ENCODE results near the gene ALOX15B. TPM values are rescaled to one million over a fixed set of nuclear protein-coding genes. Genes with fewer than 3 reads are reported as not detected.

The ALOX15B gene
- 5.8 and 20.6 TPM in 2 replicates for total RNA-seq

GRCh38 chr17:8038954-8039610, at the start of gene ALOX15B:
TSS of gene ALOX15B (plus strand) at chr17:8039059. CDS start at chr17:8039156, 97 bp downstream.
- DNase-seq (ENCODE audit: low read depth) (peak; percentile 35), FAIRE-seq (no peak)
- Histone ChIP-seq H3K4me3 (ENCODE audit: low read depth, low read length) (peak within 1 kb of the TSS; percentile 60), H3K36me3 (ENCODE audit: control insufficient read depth, insufficient read depth, low read length) (peaks cover 8% of the 10 kb centered on the region), H3K27me3 (ENCODE audit: control insufficient read depth, insufficient read depth, low read length) (no peaks in the 10 kb centered on the region)
- TF ChIP-seq CTCF (IDR thresholded peaks at IDR 0.05; ENCODE audit: insufficient read depth, low read length, severe bottlenecking) = no peak

- peak overlapping the region; percentile 57 for H3K4me3 ChIP-seq (ENCODE audit: low read depth, low read length)
- DNase-seq (ENCODE audit: low read depth) = peak; percentile 56
- no peaks in the 10 kb centered on the region for H3K27me3 ChIP-seq (ENCODE audit: control insufficient read depth, insufficient read depth, low read length)
- TF ChIP-seq CTCF (IDR thresholded peaks at IDR 0.05; ENCODE audit: insufficient read depth, low read length, severe bottlenecking) = peak; percentile 97
- FAIRE-seq = no peak
- no peaks in the 10 kb centered on the region for H3K36me3 ChIP-seq (ENCODE audit: control insufficient read depth, insufficient read depth, low read length)
Measured at GRCh38 chr17:7989781-7990655, 48.8 kb upstream of the ALOX15B start.

GRCh38 chr17:7992516-7992915, 46.3 kb upstream of the ALOX15B start:
- H3K4me3 ChIP-seq (ENCODE audit: low read depth, low read length) = no peak overlapping the region
- FAIRE-seq (peak; percentile 86), DNase-seq (ENCODE audit: low read depth) (peak; percentile 99)
- no peaks in the 10 kb centered on the region for H3K27me3 ChIP-seq (ENCODE audit: control insufficient read depth, insufficient read depth, low read length)
- H3K36me3 ChIP-seq (ENCODE audit: control insufficient read depth, insufficient read depth, low read length) = no peaks in the 10 kb centered on the region
- no peak for TF ChIP-seq CTCF (IDR thresholded peaks at IDR 0.05; ENCODE audit: insufficient read depth, low read length, severe bottlenecking)

- Histone ChIP-seq H3K4me3 (ENCODE audit: low read depth, low read length) (no peak overlapping the region), H3K27me3 (ENCODE audit: control insufficient read depth, insufficient read depth, low read length) (no peaks in the 10 kb centered on the region), H3K36me3 (ENCODE audit: control insufficient read depth, insufficient read depth, low read length) (no peaks in the 10 kb centered on the region)
- DNase-seq (ENCODE audit: low read depth) (no peak), FAIRE-seq (no peak)
- TF ChIP-seq CTCF (IDR thresholded peaks at IDR 0.05; ENCODE audit: insufficient read depth, low read length, severe bottlenecking) = no peak
Measured at GRCh38 chr17:7992924-7993323, 45.9 kb upstream of the ALOX15B start.

GRCh38 chr17:7993972-7994589, 44.8 kb upstream of the ALOX15B start:
- H3K27me3 ChIP-seq (ENCODE audit: control insufficient read depth, insufficient read depth, low read length) = no peaks in the 10 kb centered on the region
- DNase-seq (ENCODE audit: low read depth) = no peak
- no peaks in the 10 kb centered on the region for H3K36me3 ChIP-seq (ENCODE audit: control insufficient read depth, insufficient read depth, low read length)
- TF ChIP-seq CTCF (IDR thresholded peaks at IDR 0.05; ENCODE audit: insufficient read depth, low read length, severe bottlenecking) = no peak
- FAIRE-seq = no peak
- H3K4me3 ChIP-seq (ENCODE audit: low read depth, low read length) = no peak overlapping the region
